ENCODE data around the gene MARCHF5.
A peak's percentile ranks its signal among the peaks of the same experiment; 100 is the strongest.

Gene MARCHF5

GRCh38 chr10:92290837-92291615 is at the start of gene MARCHF5, which contains the start of gene CPEB3:
MARCHF5 (plus strand) TSS chr10:92291167; CDS start chr10:92291495, 328 bp downstream.
CPEB3 (minus strand) TSS chr10:92291078; CDS start chr10:92240350, 50,728 bp downstream.
- peak; percentile 92 for DNase-seq
- peak; percentile 99 for ATAC-seq

DNA sequence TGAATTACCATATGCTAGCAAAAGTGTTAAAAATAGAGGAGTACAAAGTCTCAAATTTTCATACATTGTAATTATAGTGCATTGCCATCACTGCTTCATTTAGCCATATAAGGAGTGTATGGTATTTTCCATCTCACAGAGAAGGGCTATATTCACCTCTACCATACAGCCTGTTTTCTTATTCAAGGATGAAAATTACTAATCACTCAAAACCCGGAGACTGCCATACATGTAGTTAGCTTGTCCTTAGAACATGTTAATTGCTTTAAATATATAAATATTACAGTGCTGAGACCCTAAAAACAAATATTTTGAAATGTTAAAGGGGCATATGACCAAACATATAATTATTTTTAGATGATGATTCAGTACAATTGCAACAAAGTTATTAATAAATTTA is 49.5 kb upstream of the MARCHF5 start:
- ATAC-seq: no peak
- no peak for DNase-seq

DNA sequence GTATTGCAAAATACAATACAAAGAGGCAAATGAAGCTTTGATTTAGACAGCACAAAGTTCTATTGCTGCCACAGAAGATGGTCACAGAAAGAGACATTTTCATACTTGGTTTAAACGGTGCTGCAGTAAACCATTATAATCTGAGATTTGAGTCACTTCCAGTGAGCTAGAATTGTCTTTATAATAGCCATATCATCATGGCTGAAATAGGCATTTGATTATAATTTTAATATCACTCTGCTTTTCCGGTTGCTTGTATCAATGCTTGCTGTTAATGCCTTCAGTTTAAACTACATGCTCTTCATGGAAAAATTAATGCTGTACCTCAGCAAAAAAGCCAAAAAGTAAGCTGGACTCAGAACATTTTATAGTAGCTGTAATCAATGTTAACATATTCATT is 48.6 kb upstream of the MARCHF5 start:
- DNase-seq: no peak
- no peak for ATAC-seq

DNA sequence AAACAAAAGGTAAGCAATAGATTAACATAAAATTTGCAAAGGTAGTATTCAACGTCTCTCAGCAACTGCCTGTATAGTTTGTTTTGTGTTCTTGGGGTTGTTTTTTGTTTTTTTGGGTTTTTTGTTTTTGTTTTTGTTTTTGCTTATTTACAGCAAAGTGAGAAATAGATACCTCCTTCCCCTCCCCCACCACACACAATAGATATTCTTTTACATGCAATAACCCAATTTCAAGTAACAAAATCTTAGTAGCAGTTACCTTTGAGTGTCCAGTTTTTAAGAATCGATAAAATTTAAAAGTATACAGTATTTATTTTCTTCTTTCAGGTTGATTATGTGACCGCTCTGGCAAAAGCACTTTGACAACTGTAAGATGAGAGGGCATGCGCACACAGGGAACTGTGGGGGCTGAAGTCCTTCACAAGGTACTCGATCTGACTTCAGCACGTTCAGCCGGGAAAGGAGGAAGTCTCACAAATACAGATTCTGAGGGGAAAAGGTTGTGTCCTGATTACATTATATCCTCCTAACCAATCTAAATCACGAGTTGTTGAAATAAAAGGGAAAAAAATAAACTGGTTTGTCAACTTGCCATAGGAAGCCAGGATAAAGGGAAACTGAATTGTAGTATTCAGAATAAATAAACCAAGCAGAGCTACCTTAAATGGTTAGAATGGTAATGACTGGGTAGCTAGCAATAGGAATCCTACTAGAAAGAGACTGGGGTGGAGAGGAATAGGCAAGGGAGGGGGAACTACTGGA is 47.9 kb upstream of the MARCHF5 start:
- peak; percentile 42 for DNase-seq
- ATAC-seq: no peak

DNA sequence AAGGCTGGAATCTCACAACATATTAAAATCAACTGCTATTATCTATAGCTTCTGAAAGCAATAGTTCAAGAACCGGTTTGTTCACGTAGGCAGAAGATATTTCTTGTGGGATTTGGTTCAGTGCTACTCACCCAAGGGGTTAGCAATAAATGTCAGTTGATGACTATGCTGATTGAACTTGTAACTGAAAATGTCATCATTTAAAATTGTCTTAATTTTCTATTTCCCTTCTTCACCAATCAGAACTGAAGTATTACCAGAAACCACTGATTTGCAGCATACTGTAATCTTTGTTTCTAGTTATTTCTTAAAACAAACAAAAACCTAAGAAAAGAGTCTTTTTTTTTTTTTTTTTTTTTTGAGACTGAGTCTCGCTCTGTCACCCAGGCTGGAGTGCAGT is 46.2 kb upstream of the MARCHF5 start:
- no peak for DNase-seq

GRCh38 chr10:92248566-92248965 is 42.4 kb upstream of the MARCHF5 start:
- DNase-seq (no peak), ATAC-seq (no peak)

More for the DNA sequence above, 46.2 kb upstream of the MARCHF5 start:
- no peak for ATAC-seq

DNA sequence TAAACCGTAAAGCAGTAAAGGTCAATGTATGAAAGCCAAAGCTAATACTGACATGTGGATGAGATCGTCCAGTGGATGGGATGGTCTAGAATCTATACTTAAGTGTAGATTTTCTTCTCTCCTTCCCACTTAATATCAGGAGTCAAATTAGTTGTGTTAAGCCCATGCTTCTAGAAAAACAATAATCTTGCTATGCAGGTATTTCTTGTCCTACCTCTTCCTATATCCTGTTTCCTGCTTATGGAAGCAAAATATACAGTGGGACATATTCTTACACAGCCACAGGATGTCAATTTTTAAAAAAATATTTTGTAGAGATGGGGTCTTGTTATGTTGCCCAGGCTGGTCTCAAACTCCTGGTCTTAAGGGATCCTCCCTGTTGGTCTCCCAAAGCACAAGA is 27.6 kb upstream of the MARCHF5 start:
- ATAC-seq (no peak), DNase-seq (no peak)

DNA sequence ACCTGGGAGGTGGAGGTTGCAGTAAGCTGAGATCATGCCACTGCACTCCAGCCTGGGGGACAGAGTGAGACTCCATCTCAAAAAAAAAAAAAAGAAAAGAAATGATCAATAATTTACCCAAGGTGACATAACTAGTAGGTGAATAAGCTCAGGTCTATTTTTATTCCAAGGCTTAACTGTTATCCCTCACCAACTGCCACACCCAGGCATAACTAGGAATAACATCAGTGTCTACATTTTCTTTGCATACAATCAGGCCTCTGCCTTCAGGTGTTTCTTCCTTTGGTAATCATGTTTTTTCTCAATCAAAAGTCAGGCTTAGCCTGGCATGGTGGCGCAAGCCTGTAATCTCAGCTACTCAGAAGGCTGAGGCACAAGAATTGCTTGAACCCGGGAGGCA is 26.7 kb upstream of the MARCHF5 start:
- DNase-seq: no peak
- no peak for ATAC-seq

- no peak for ATAC-seq
- DNase-seq: no peak
These were observed 25.2 kb upstream of the MARCHF5 start for GRCh38 chr10:92265687-92266258.

DNA sequence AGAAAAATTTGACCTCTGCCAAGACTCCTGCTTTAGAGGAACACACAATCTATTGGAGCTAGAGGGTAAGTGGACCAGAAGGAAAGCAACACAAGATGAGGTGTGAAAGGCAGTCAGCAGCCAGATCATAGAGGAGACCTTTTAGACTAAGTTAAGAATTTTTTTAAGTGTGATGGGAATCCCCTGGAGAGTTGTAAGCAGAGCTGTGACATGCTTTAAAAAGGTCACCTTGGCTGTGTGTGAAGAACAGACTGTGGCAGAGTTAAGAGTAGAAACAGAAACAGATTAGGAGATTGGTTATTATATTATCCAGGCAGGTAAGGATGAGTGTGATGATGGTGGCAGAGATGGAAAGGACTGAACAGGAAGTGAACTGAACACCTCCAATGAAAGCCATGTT is 23.6 kb upstream of the MARCHF5 start:
- ATAC-seq (peak; percentile 93), DNase-seq (no peak)

DNA sequence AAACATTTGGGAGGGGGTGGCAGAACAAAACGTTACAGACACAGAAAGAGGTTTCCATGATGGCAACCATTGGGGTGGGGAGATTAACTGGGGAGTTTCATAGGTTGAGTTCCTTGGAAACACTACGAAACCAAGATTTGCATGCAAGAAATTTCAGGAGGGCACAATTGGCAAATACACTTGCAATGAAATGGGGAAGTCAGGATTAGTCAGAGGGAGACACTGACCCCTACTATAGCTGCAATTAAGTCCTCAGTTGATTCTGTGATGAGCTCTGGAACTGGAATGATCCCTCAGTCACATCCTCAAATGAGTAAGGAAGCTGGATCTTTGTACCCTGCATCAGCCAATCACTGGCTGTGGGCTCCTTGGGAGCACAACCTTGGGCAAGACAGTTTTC is 22.2 kb upstream of the MARCHF5 start:
- no peak for DNase-seq
- ATAC-seq: no peak

- ATAC-seq (no peak), DNase-seq (no peak)
These were observed 16.9 kb upstream of the MARCHF5 start for GRCh38 chr10:92274071-92274470.

DNA sequence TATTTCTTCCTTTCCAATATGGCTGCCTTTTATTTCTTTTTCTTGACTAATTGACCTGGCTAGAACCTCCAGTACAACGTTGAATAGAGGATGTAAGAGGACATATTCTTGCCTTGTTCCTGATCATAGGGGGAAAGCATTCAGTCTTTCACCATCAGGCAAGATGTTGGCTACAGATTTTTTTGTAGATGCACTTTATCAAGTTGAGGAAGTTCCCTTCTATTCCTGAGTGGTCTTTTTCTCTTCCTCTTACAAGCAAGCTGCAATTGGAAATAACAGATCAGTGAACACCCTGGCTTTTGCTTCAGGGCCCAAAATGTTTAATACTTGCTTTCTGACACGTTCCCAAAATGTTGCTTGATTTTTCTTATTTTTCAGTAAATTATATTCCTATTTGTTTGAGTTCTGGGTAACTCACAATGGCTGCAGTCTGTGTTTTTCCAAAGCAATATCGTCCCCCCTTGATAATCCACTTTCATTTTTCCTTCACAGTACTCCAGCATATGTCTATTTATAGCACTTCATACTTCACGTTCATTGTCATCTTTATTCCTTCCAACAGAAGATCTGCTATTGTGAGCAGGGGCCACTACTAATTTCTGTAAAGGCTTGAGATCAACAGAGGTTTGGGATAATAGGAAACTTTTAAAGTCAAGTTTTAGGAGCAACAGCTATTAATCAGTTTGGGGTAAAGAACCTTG is 11.8 kb upstream of the MARCHF5 start:
- DNase-seq (no peak), ATAC-seq (no peak)

- DNase-seq (no peak), ATAC-seq (no peak)
These were observed 6.8 kb upstream of the MARCHF5 start for GRCh38 chr10:92284112-92284704.

- DNase-seq: peak; percentile 50
- peak; percentile 12 for ATAC-seq
These were observed 711 bp upstream of the MARCHF5 start for GRCh38 chr10:92290076-92290836.

DNA sequence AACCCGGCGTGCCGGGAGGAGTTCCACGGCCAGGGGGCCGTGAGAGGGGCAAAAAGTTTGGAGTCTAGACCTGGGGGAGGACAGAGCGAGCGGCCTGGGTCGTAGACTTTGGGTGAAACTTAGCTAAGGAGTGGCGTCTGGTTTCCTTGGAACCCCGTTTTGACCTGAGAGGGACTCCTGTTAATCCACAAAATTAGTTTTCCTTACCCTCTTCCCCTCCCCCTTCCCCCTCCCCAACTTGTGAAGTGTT is 574 bp downstream of the MARCHF5 start:
- DNase-seq: no peak
- ATAC-seq: peak; percentile 8

DNA sequence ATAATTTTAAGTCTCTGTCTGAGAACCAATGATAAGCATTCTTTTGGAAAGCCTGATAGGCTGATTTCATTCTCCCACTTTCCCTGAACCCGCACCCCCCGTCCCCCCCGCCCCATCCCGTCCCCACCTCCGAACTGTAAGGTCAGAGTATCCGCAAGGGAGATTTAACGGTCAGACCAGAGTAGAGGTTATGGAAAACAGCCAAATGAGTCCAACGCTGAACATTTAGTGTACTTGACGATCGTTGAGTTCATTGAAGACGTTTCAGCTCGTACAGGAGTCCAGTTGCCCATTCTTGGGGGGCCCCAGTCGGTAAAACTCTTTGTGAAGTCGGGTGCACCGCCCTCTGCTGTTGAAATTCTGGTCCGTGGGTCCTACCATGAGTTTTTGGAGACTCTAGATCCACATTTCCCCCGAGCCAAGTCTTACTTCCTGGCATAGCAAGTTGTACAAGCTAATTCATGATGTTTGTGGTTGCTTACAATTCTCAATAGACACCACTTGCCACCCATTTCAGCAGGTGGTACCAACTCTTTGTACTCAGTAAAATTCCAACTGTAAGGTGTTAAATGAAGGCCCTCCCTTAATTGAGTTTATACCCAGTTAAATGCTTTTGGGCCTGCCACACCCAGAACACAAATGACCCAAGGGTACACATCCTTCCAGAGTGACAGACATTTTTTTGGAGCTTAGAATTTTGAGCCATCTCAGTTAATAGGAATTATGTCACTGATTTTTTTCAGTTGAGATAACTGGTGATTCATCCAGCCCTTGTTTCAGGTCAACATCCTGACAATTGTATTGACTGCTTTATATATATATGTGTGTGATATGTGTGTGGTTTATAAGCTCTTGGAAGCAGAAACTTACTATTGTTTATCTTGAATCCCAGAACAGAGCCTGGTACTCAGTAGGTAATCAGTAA is 1.2 kb downstream of the MARCHF5 start:
- DNase-seq (peak; percentile 57), ATAC-seq (no peak)

- no peak for ATAC-seq
- no peak for DNase-seq
These were observed 7.5 kb downstream of the MARCHF5 start for GRCh38 chr10:92298487-92298886.

- DNase-seq (no peak), ATAC-seq (peak; percentile 72)
These were observed 12.1 kb downstream of the MARCHF5 start for GRCh38 chr10:92303096-92303495.

DNA sequence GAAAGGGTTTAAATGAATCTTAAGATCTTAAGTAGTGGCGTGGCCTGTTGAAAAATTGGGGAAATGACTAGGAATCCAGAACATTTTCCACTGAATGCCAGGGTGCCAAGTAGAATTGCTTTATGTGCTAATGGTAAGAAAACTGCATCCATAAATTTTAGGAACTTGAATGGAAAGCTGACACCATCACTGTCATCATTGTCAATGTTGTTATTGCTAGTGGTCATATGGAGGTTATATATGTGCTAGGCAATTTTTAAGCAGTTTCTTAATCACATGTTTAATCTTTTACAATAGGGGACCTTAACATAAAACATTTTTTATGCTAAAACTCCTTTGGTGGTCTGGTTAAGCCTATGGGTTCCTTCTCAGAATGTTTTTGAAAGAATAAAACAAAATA is 13.1 kb downstream of the MARCHF5 start:
- DNase-seq (no peak), ATAC-seq (no peak)

All from stimulated activated naive CD8-positive, alpha-beta T cell treated with anti-CD3 and anti-CD28 coated beads, Interleukin-15, Interleukin-2, amounts not matched to agents 100 U/mL and 50 U/mL, for 24 hours (primary cell).